GM18907 (cell line): ENCODE data around the gene ENDOG.
"Not testable (repeated sequence)": the region's sequence is repeated elsewhere in the genome, so short reads cannot be mapped to it uniquely, and the experiment has no call there.

Experiments used
- ATAC-seq: cut with Tn5 transposase; IDR thresholded peaks from one replicate; pipeline ENCODE4 v1.9.1; 2021; ENCODE audit warnings: mild to moderate bottlenecking, moderate library complexity; ENCODE audit not compliant: unreplicated experiment

ENDOG gene

GRCh38 chr9:128828267-128828666 is 10.0 kb downstream of the ENDOG start:
- no peak for ATAC-seq

GRCh38 chr9:128828719-128829452 is 10.6 kb downstream of the ENDOG start:
- ATAC-seq, result no peak

GRCh38 chr9:128829477-128830251 is 11.4 kb downstream of the ENDOG start, which contains the start of gene SPOUT1:
SPOUT1 (minus strand) TSS chr9:128829794; CDS start chr9:128829780, 14 bp downstream.
- peak; percentile 95 for ATAC-seq

GRCh38 chr9:128833696-128834095 is 15.4 kb downstream of the ENDOG start:
- no peak for ATAC-seq

GRCh38 chr9:128835246-128836210 is 17.2 kb downstream of the ENDOG start:
- no peak for ATAC-seq

GRCh38 chr9:128836509-128837145 is 18.3 kb downstream of the ENDOG start:
- ATAC-seq, result no peak

- ATAC-seq, result no peak
Measured at GRCh38 chr9:128838338-128838737, 20.0 kb downstream of the ENDOG start.

- ATAC-seq, result no peak
Measured at GRCh38 chr9:128840524-128840923, 22.2 kb downstream of the ENDOG start.

GRCh38 chr9:128841694-128842492 is 23.6 kb downstream of the ENDOG start:
- no peak for ATAC-seq

GRCh38 chr9:128843171-128843570 is 24.9 kb downstream of the ENDOG start:
- ATAC-seq, result not testable (repeated sequence)

- no peak for ATAC-seq
Measured at GRCh38 chr9:128845186-128845931, 27.1 kb downstream of the ENDOG start.

- ATAC-seq, result no peak
Measured at GRCh38 chr9:128846680-128847030, 28.4 kb downstream of the ENDOG start.

GRCh38 chr9:128847803-128848202 is 29.5 kb downstream of the ENDOG start:
- no peak for ATAC-seq

GRCh38 chr9:128851024-128851423 is 32.7 kb downstream of the ENDOG start:
- not testable (repeated sequence) for ATAC-seq

- ATAC-seq, result not testable (repeated sequence)
Measured at GRCh38 chr9:128851779-128852600, 33.7 kb downstream of the ENDOG start.

- ATAC-seq, result not testable (repeated sequence)
Measured at GRCh38 chr9:128852646-128853045, 34.3 kb downstream of the ENDOG start.

- ATAC-seq, result not testable (repeated sequence)
Measured at GRCh38 chr9:128854454-128854853, 36.2 kb downstream of the ENDOG start.

- ATAC-seq, result not testable (repeated sequence)
Measured at GRCh38 chr9:128858476-128858875, 40.2 kb downstream of the ENDOG start.
